Stimulated activated CD8-positive, alpha-beta memory T cell treated with anti-CD3 and anti-CD28 coated beads, Interleukin-4, amount 100 ng/mL, for 4 hours (primary cell): ENCODE data around the gene KIFC3.
A peak's percentile ranks its signal among the peaks of the same experiment; 100 is the strongest.

ENCODE experiments used
- DNase-seq, 2 donors: peaks; one replicate each; pipeline ENCODE4 v3.0.0-alpha.2; 2020; ENCODE audit warnings: low read depth in 2 of 2, low spot score in 1 of 2

The KIFC3 gene

GRCh38 chr16:57766714-57767348 is 35.5 kb downstream of the KIFC3 start:
- no peak for DNase-seq

- no peak for DNase-seq
Observed at GRCh38 chr16:57765160-57765728, 37.0 kb downstream of the KIFC3 start.

DNA sequence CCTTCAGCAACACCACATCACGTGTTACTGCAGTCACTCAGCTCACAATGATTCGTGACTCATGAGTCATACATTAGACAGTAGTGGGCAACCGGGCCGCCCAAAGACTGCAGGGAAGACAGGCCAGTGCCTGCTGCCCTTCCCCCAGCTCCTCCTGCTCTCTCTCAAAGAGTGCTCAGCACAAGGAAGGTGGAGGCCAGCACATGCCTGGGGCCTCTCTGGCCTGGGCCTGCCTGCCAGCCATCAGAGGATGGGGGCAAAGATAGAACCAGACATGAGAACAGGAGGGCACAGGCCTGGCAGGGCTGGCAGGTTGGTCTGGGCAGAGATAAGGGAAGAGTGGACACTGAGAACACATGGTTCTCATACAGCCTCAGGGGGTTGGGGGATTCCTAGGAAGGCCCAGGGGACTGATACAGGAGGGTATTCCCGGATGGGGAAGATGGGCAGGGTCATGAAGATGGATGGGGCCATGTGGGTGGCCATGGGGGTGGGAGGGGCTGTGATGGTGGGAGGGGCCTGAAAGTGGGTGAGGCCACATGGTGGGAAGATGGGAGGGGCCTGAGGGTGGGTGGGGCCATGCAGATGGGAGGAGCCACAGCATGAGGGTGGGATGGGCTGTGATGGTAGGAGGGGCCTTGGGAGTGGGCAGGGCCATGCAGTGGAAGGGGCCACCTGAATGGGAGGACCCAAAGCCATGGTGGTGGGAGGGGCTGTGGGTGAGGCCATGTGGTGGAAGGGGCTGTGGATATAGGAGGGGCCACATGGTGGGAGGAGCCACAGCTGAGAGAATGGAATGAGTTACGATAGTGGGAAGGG is 37.7 kb downstream of the KIFC3 start:
- DNase-seq = no peak

DNA sequence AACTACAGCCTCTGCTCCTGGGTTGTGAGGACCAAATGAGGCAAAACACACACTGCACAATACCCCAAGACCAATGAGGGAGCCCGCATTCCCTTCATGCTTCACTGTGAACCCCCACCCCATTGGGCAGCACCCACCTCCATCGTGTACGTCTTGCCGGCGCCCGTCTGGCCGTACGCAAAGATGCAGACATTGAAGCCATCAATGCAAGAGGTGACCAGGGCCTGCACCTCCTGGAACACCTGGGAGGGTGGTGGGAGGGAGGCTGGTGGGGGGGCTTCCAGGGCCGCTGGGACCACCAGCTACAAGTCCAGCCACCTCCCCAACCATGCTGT is 38.3 kb downstream of the KIFC3 start:
- DNase-seq = no peak

- no peak for DNase-seq
Observed at GRCh38 chr16:57763285-57764005, 38.8 kb downstream of the KIFC3 start.

- DNase-seq = no peak
Observed at GRCh38 chr16:57762365-57763040, 39.8 kb downstream of the KIFC3 start.

DNA sequence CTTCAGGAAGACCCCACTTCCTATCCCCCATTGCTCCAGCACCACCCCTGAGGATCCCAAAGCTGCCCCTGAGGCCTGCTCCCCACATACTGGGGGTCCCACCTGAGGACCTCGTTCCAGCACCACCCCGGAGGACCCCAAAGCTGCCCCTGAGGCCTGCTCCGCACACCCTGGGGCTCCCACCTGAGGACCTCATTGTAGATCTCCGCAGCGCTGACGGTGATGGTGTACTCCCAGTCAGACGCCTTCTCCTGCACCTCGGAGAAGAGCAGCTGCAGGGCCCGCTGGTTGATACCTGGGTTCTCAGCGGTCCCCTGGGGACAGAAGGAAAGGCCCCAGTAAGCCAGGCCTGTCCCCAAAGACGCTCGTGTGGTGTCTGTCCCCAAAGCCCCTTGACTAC is 40.3 kb downstream of the KIFC3 start:
- no peak for DNase-seq

GRCh38 chr16:57761301-57761700 is 41.0 kb downstream of the KIFC3 start:
- DNase-seq = no peak

DNA sequence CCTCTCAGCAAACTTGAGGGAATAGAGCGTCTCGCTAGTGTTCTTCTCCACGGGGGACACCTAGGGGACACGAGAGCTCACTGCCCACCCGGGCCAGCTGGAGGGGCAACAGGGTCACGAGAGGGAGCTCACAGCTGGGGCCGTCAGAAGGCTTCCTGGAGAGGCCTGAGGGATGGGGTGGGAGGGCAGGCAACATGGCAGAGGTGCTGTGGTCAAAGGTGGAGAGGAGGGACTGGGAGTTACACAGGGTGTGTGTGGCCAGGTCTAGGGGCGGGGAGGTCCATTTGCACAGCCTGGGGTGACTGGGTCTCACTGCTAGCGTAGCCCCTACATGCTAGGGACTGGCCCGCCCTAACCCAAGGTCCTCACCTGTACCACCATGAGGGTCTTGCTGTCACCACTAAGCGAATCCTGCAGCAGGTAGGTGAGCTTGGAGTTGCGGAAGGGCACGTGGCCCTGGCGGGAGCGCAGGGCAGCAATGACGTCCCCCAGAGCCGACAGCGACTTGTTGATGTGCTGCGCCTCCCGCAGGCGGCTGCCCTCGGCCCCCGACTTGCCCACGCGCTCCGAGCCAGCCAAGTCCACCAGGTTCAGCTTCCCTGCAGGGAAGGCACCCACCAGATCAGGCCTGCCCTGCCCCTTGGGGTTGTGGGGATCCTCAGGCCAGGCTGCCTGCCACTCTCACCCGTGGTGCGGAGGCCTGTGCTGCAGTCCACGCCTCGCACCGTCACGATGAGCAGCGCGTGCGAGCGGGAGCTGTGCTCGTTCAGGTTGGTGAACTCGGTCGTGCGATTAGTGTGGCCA is 41.7 kb downstream of the KIFC3 start:
- DNase-seq = no peak

DNA sequence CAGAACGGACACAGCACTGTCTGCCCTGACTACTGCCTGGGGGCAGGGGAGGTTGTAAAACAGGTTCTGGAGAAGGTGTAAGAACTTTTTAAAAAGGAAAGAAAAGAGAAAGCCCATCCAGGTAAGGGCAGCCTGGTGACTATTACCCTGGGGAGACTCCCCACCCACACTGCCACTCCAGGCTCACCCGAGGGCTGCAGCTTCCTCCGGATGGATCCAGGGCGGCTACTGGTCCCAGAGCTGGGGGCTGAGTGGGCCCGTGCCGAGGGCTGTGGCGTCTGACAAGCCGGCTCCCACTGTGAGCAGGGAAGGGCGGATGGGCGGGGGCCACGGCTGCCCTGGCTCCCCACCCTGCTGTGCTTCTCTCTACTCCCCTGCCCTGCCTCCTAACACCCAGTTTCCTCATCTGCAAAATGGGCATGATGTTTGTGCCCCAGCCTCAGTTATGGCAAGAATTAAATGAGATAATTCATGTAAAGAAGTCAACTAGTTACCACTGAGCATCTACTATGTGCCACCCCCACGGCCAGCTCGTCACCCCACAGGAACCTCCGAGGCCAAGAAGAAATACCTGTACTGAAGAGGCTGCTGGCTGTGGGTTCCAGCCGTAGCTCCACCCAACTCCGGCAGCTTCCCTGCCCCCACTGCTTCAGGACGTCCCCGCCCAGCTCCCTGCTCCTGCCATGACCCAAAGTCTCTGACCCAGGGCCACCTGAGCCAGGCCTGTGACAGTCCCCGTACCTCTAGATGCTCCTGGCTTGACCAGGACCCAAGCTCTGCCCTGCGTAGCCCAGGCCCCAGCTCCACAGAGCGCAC is 42.5 kb downstream of the KIFC3 start:
- no peak for DNase-seq

DNA sequence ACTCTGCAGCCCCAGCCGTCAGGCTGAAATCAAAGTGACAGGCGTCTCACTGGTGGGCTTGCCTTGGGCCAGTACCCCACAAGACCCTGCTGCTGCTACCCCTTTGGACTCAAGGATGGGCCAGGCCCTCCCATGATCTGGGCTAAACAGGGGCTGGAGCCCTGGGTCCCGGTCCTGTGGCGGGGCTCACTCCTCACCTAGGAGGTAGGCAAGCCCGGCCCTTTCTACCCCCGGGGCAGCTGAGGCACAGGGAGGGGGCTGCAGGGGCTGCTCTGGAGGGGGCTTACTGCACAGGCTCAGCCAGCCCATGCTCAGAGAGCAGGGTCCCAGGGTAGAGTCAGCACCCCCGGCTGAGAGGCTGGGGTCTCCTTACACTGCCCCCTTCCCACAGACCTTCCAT is 43.2 kb downstream of the KIFC3 start:
- DNase-seq = no peak

GRCh38 chr16:57758331-57759117 is 43.8 kb downstream of the KIFC3 start:
- DNase-seq = no peak

- DNase-seq = no peak
Observed at GRCh38 chr16:57757883-57758282, 44.4 kb downstream of the KIFC3 start.

DNA sequence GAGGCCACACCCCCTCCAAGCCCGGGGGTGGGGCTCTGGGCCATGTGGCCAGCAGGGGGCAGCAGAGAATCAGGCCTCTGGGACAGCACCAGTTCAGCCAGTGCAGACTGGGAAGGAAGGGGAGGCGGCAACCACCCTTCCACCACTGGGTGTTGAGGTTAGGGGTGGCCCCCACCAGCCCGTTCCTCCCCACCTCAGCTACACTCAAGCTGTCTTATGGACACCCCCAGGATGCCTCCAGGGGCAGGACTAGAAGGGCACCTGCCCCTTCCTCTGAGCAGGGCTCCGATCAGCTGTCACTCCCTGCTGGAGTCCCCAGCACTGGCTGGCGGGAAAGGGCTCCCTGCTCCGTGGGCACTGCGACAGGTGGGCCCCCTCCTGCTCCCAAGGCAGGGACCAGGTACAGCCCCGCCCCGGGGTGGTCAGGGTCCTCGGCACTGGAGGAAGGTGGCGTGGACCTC is 44.9 kb downstream of the KIFC3 start:
- peak; percentile 67 to 88 for DNase-seq

DNA sequence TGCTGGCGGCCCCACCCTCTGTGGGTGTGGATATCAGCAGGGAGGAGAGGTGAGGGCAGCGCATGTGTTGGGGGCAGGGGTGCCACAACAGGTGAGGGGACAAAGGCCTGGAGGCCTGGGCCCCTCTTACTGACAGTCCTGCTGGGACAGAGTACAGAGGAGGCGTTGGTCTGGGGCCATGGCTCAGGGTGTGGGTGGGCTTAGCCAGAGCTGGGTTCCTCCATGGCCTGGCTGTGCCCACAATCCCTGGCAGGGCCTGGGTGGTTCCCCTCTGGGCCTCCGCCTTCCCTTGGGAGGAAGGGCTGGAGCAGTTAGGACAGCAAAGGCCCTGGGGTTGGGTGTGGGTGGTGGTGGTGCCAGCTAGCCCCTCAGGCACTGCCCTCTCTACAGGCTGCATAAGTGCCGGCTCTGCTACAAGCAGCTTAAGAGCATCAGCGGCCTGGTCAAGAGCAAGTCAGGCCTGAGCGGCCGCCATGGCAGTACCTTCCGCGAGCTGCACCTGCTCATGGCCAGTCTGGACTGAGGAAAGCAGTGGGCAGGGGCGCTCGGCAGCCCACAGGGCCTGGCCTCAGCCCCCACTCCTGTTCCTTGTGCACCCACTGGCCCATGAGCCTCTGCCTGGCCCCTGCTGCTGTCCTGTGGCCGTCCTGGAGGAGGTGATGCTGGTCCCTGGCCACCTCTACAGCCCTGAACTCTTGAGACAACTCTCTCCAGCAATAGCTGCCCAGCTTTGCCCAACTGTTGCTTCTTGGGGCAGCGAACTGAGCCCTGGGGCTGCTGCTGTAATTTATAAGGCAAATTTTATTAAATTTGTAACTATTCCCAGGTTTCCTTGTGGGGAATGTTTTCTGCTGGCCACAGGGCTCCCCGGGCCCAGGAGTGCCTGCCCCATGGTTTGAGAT is 45.6 kb downstream of the KIFC3 start:
- DNase-seq = no peak

GRCh38 chr16:57755726-57756423 is 46.4 kb downstream of the KIFC3 start:
- no peak for DNase-seq

DNA sequence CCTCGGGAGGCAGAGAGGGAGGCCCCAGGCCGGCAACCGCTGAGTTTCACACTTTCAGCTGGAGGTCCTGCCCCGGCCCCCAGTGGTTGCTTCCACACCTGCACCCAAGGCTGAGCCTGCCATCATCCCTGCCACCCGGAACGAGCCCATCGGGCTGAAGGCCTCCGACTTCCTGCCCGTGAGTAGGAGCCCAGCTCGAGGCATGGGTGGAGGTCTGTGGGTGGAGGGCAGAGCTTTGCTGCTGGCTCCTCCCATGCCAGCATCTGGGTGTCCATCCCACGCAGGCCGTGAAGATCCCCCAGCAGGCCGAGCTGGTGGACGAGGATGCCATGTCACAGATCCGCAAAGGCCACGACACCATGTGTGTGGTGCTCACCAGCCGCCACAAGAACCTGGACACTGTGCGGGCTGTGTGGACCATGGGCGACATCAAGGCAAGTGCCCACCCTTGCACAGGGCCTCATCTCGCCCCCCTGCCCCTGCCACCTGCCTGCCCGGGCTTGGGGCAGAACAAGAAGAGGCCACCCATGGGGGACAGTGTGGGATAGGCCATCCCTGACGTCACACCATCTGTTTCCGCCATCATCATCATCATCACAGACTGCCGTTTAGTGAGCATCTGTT is 47.1 kb downstream of the KIFC3 start:
- no peak for DNase-seq
